Activated CD4-positive, alpha-beta T cell treated with anti-CD3 and anti-CD28 coated beads, Interleukin-2, amount 10 ng/mL, durations not matched to agents 24 days and 14 days (primary cell): Measurements from ENCODE around the gene MED15. TPM values are rescaled to one million over a fixed set of nuclear protein-coding genes. Genes with fewer than 3 reads are reported as not detected.
A peak's percentile ranks its signal among the peaks of the same experiment; 100 is the strongest.
"Not testable (repeated sequence)": the region's sequence is repeated elsewhere in the genome, so short reads cannot be mapped to it uniquely, and the experiment has no call there.

Source experiments
- DNase-seq: peaks from one replicate; pipeline ENCODE4 v3.0.0; 2022
- H3K27ac Mint-ChIP-seq: one replicate; pipeline ENCODE4 v1.8.0; 2022; ENCODE audit warnings: mild to moderate bottlenecking, mixed read lengths
- H3K27me3 Mint-ChIP-seq: one replicate; pipeline ENCODE4 v1.8.0; 2022; ENCODE audit warnings: mixed read lengths
- H3K36me3 Mint-ChIP-seq: one replicate; pipeline ENCODE4 v1.8.0; 2022; ENCODE audit warnings: low read depth, mild to moderate bottlenecking, mixed read lengths
- H3K4me1 Mint-ChIP-seq: one replicate; pipeline ENCODE4 v1.8.0; 2021; ENCODE audit warnings: mixed read lengths
- H3K4me3 Mint-ChIP-seq: one replicate; pipeline ENCODE4 v1.8.0; 2022; ENCODE audit warnings: mild to moderate bottlenecking, moderate library complexity, mixed read lengths
- H3K9me3 Mint-ChIP-seq: one replicate; pipeline ENCODE4 v1.8.0; 2021; ENCODE audit warnings: mixed read lengths
- intact Hi-C: fragments of 100-400 bp; cut with micrococcal nuclease; formaldehyde crosslinking; loops from one replicate; pipeline ENCODE4 v1.15.1; 2023
- total RNA-seq: library from RNA; stranded (reverse); gene quantifications from 2 replicates; pipeline ENCODE4 v1.2.3, GENCODE V29; 2022

MED15 gene
- total RNA-seq, 1 donor from 2014 or later, result 117 TPM

DNA sequence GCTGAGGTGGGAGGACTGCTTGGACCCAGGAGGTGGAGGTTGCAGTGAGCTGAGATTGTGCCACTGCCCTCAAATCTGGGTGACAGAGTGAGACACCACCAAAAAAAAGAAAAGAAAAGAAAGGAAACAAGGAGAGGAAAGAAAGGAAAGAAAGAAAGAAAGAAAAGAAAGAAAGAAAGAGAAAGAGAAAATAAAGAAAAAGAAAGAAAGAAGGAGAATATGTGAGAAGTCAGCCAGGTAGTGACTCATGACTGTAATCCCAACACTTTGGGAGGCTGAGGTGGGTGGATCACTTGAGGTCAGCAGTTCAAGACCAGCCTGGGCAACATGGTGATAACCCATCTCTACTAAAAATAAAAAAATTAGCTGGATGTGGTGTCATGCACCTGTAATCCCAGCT is 86.6 kb downstream of the MED15 start:
- DNase-seq, H3K4me3 Mint-ChIP-seq, H3K36me3 Mint-ChIP-seq, H3K9me3 Mint-ChIP-seq, H3K27me3 Mint-ChIP-seq, intact Hi-C loops, H3K4me1 Mint-ChIP-seq, H3K27ac Mint-ChIP-seq: not testable (repeated sequence)

- H3K4me1 Mint-ChIP-seq, intact Hi-C loops, H3K9me3 Mint-ChIP-seq, H3K4me3 Mint-ChIP-seq, DNase-seq, H3K27me3 Mint-ChIP-seq, H3K36me3 Mint-ChIP-seq, H3K27ac Mint-ChIP-seq: not testable (repeated sequence)
Observed at GRCh38 chr22:20594486-20594885, 87.1 kb downstream of the MED15 start.

DNA sequence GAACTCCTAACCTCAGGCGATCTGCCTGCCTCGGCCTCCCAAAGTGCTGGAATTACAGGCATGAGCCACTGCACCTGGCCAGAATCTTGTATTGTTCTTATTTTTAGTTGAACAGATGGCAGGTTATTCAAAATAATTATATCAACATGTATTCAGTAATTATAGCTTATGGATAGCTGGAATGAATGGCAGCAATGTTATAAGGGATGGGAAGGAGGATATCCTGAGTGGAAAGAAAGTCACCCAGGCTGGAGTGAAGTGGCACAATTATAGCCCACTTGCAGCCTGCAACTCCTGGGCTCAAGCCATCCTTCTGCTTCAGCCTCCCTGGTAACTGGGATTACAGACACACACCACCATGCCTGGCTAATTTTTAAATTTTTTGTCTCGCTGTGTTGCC is 88.1 kb downstream of the MED15 start:
- Mint-ChIP-seq H3K4me1 (peaks cover 1% of the 10 kb centered on the region), H3K4me3 (no peak overlapping the region), H3K27me3 (peaks cover 2% of the 10 kb centered on the region), H3K9me3 (no peaks in the 10 kb centered on the region), H3K27ac (no peak overlapping the region), H3K36me3 (no peaks in the 10 kb centered on the region)
- intact Hi-C loops, result no loop called here
- no peak for DNase-seq

- DNase-seq, result no peak
- intact Hi-C loops, result no loop called here
- Mint-ChIP-seq H3K27ac (no peak overlapping the region), H3K4me1 (no peaks in the 10 kb centered on the region), H3K4me3 (no peak overlapping the region), H3K36me3 (no peaks in the 10 kb centered on the region), H3K27me3 (no peaks in the 10 kb centered on the region), H3K9me3 (no peaks in the 10 kb centered on the region)
Observed at GRCh38 chr22:20599117-20599516, 91.7 kb downstream of the MED15 start.

DNA sequence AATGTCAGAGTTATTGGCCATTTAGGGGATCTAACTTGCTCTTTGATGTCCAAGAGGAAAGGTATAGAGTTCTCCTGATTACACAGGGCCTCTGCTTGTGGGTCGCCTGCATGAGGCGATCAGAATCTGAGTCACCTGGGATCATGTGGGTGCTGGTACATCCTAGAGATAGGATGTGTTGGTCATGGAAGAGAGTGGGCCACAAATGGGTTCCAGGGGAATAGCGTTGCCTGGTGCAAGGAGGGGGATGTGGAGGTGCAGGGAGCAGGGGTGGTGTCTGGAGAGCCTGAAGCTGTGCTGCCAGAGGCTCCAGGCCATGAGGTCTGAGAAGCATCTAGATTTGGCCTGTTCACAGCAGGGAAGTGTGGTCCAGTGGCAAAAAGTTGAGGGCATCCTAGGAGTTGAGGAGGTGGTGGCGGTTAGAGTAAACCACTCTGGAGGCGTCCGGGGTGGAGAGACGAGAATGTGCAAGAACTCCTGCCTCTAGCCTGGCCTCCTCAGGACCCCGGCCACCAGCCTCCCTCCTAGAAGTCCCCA is 92.8 kb downstream of the MED15 start:
- no peak for DNase-seq
- Mint-ChIP-seq H3K4me1 (no peaks in the 10 kb centered on the region), H3K27ac (no peak overlapping the region), H3K27me3 (no peaks in the 10 kb centered on the region), H3K9me3 (no peaks in the 10 kb centered on the region), H3K4me3 (no peak overlapping the region), H3K36me3 (no peaks in the 10 kb centered on the region)
- intact Hi-C loops, result no loop called here

GRCh38 chr22:20601308-20601707 is 93.9 kb downstream of the MED15 start:
- Mint-ChIP-seq H3K4me3 (no peak overlapping the region), H3K4me1 (peaks cover 3% of the 10 kb centered on the region), H3K27me3 (no peaks in the 10 kb centered on the region), H3K9me3 (no peaks in the 10 kb centered on the region), H3K36me3 (no peaks in the 10 kb centered on the region), H3K27ac (no peak overlapping the region)
- intact Hi-C loops, result no loop called here
- DNase-seq, result no peak

GRCh38 chr22:20602609-20603164 is 95.3 kb downstream of the MED15 start:
- Mint-ChIP-seq H3K9me3 (no peaks in the 10 kb centered on the region), H3K36me3 (no peaks in the 10 kb centered on the region), H3K4me3 (no peak overlapping the region), H3K4me1 (peaks cover 3% of the 10 kb centered on the region), H3K27me3 (no peaks in the 10 kb centered on the region), H3K27ac (no peak overlapping the region)
- no peak for DNase-seq
- intact Hi-C loops, result no loop called here

- H3K9me3 Mint-ChIP-seq, result no peaks in the 10 kb centered on the region
- intact Hi-C loops, result no loop called here
- no peak for DNase-seq
- no peaks in the 10 kb centered on the region for H3K36me3 Mint-ChIP-seq
- no peaks in the 10 kb centered on the region for H3K27me3 Mint-ChIP-seq
- H3K4me3 Mint-ChIP-seq, result no peak overlapping the region
- peaks cover 4% of the 10 kb centered on the region for H3K4me1 Mint-ChIP-seq
- no peak overlapping the region for H3K27ac Mint-ChIP-seq
Observed at GRCh38 chr22:20604092-20604747, 96.8 kb downstream of the MED15 start.

DNA sequence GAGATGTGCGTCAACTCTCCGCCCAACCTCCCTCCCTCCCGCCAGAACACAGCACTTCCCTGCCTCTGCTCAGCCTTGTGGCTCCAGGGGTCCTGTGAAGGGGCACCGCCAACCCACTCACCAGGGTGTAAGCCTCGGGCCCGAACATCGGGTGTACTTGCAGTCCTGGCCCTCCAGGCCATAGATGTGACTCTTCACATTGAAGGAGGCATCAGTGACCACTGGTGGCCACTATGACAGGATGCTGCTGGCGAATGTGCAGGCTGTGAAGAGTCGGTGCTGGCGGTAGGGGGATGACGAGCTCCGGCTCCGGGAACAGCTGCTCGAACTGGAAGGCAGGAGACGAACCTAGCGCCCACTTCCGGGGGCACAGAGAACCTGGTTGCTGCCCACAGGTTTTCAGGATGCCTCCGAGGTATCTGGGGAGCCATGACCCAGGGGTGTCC is 97.4 kb downstream of the MED15 start:
- Mint-ChIP-seq H3K4me1 (peaks cover 4% of the 10 kb centered on the region), H3K27me3 (no peaks in the 10 kb centered on the region), H3K27ac (no peak overlapping the region), H3K4me3 (no peak overlapping the region), H3K36me3 (no peaks in the 10 kb centered on the region), H3K9me3 (no peaks in the 10 kb centered on the region)
- DNase-seq, result no peak
- intact Hi-C loops, result no loop called here

GRCh38 chr22:20605328-20605727 is 97.9 kb downstream of the MED15 start:
- Mint-ChIP-seq H3K4me3 (no peak overlapping the region), H3K27ac (no peak overlapping the region), H3K4me1 (peaks cover 4% of the 10 kb centered on the region), H3K36me3 (no peaks in the 10 kb centered on the region), H3K27me3 (no peaks in the 10 kb centered on the region), H3K9me3 (no peaks in the 10 kb centered on the region)
- no peak for DNase-seq
- intact Hi-C loops, result no loop called here

DNA sequence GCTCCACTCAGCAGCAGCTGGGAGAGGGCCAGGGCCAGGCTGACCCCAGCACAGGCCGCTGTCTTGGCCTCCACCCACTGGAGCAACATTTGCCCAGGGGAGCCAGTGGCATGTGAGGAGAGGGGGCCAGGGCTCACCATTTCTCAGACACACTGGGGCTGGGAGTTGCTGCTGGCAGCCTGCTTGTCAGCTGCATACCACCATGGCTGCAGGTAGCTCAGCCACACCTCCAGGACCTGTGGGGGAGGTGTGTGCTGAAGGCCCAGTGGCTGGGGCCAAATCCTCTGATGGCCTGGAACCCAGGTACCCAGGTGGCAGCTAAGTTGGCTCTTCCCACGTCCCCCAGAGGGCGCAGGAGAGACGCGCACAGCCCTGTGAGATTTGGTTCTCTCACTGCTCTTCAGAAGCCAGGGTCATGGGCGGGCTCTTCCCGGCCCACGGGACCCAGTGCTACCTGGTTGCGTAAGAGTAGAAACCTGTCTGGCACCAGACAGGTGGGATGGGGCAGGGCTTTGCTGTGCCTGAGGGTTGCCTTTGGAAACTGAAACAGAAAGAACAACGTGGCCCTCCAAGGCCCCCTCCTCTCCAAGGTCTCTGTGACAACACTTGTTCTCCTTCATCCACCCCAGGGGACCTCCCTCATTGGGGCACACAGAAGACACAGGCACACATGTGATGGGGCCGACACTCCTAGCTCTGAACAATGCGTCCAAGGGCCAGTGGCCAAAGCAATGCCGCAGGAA is 98.8 kb downstream of the MED15 start:
- peak; percentile 89 for DNase-seq
- Mint-ChIP-seq H3K36me3 (no peaks in the 10 kb centered on the region), H3K4me1 (peaks cover 4% of the 10 kb centered on the region), H3K27me3 (no peaks in the 10 kb centered on the region), H3K4me3 (no peak overlapping the region), H3K27ac (no peak overlapping the region), H3K9me3 (no peaks in the 10 kb centered on the region)
- intact Hi-C loops, result loop anchor here (1.0 to 2.0 kb wide), 3 partner anchors 19 to 136 kb away; no protein-coding TSS in a partner anchor

DNA sequence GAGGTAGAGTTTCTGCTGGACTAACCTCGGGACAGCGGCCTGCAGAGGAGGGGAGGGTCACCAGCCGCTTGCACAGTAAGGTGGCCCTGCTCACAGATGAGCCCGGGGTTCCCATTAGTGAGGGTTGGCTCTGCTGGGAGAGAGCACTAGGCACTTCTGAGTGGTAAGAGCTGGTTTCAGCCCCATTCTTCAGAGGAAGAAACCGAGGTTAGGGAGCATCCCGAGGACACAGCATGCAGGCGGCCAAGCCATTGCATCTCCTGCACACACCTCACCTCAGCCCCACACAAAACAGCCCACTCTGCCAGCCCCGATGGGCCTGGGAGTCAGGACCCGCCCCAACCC is 99.3 kb downstream of the MED15 start:
- H3K9me3 Mint-ChIP-seq, result no peaks in the 10 kb centered on the region
- intact Hi-C loops, result loop anchor here (1.0 to 2.0 kb wide), 3 partner anchors 18 to 136 kb away; no protein-coding TSS in a partner anchor

GRCh38 chr22:20607157-20607907 is 99.9 kb downstream of the MED15 start:
- H3K4me3 Mint-ChIP-seq, result no peak overlapping the region
- DNase-seq, result no peak
- H3K27me3 Mint-ChIP-seq, result no peaks in the 10 kb centered on the region
- H3K36me3 Mint-ChIP-seq, result no peaks in the 10 kb centered on the region
- peaks cover 4% of the 10 kb centered on the region for H3K4me1 Mint-ChIP-seq
- no peak overlapping the region for H3K27ac Mint-ChIP-seq
- no peaks in the 10 kb centered on the region for H3K9me3 Mint-ChIP-seq
- intact Hi-C loops, result loop anchor here (2.0 kb wide), 1 partner anchor 17 kb away; no protein-coding TSS in a partner anchor

More for the DNA sequence above, 99.3 kb downstream of the MED15 start:
- DNase-seq, result no peak
- no peak overlapping the region for H3K4me3 Mint-ChIP-seq
- H3K4me1 Mint-ChIP-seq, result peaks cover 4% of the 10 kb centered on the region
- H3K27me3 Mint-ChIP-seq, result no peaks in the 10 kb centered on the region
- H3K27ac Mint-ChIP-seq, result no peak overlapping the region
- H3K36me3 Mint-ChIP-seq, result no peaks in the 10 kb centered on the region
